ENCODE measurements around the gene SPEM1. TPM values are rescaled to one million over a fixed set of nuclear protein-coding genes. Genes with fewer than 3 reads are reported as not detected.
A peak's percentile ranks its signal among the peaks of the same experiment; 100 is the strongest.

Gene SPEM1
- total and polyA plus RNA-seq, 7 experiments from 2014 or later: not detected

DNA sequence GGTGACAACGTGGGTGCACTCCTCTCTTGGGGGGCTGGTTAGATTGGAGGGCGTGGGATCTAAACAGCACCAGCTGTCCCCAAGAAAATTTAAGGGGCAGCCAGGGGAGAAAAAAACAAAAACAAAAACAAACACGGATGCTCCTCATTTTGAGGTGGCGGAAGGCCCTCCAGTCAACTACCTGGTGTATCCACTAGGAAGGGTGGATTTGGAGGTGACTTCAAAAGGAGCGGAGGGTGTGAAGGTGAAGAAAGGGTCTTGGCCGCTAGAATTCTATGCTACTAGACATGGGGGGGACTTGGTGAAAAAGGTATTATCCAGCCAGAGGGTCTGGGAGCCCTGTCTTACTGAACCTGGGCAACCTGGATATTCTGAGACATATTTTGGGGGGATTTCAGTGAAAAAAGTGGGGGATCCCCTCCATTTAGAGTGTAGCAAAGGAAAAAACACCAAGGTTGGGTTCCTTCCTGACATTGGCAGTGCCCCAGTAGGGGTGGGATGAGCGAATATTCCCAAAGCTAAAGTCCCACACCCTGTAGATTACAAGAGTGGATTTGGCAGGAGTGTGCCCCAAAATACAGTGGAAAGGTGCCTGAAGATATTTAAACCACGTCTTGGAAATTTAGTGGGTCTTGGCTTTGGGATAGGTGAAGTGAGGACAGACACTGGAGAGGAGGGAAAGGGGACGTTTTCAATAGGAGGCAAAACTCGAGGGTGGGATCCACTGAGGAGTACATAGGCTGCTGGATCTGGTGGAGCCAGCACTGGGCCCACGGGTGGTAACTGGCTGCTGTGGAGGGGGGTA is 18.7 kb downstream of the SPEM1 start:
- H3K9me3 Mint-ChIP-seq: peaks cover 0 to 3% (median 0%) of the 10 kb centered on the region in 11 donors
- H3K27me3 Mint-ChIP-seq: peaks cover 27 to 46% (median 42%) of the 10 kb centered on the region in 5 donors
- intact Hi-C loops (cut with micrococcal nuclease): loop anchor here (5.0 to 10.0 kb wide), 3 partner anchors 187 to 424 kb away; partner anchors contain the start of genes CTDNEP1 (in 1 of the 2), ELP5 (in 1 of the 2) and RNASEK (in 1 of the 2)
- Histone ChIP-seq H3K4me1 (ENCODE audit: control insufficient read depth in 2 of 2, insufficient read depth in 2 of 2, low read length in 2 of 2) (peaks cover 16 to 47% of the 10 kb centered on the region in 2 donors), H3K27ac (ENCODE audit: low read depth, low read length) (no peak overlapping the region), H3K36me3 (ENCODE audit: control insufficient read depth in 2 of 3, insufficient read depth in 3 of 3, low read length in 3 of 3) (no peaks in the 10 kb centered on the region), H3K9me3 (ENCODE audit: control insufficient read depth in 2 of 3, low read length in 3 of 3) (no peaks in the 10 kb centered on the region), H3K27me3 (ENCODE audit: control insufficient read depth in 2 of 2, insufficient read depth in 2 of 2, low read length in 2 of 2) (peaks cover 12 to 17% of the 10 kb centered on the region in 2 donors), H3K4me3 (ENCODE audit: low read length) (peak overlapping the region; percentile 36)
- H3K4me3 Mint-ChIP-seq: peak overlapping the region; percentile 76 to 96 (median 86)
- H3K4me1 Mint-ChIP-seq: peaks cover 28 to 47% (median 40%) of the 10 kb centered on the region in 7 donors
- ChIA-PET CTCF (interaction anchor here (0.7 to 5.2 kb wide), 5 partner anchors 15 to 150 kb away, joined by 3 to 67 read pairs (median 16); partner anchors contain the start of genes KCTD11 and TMEM95), POLR2A (interaction anchor here (0.7 to 5.3 kb wide), 10 partner anchors 7 to 248 kb away, joined by 3 to 116 read pairs (median 18); partner anchors contain the start of genes CHRNB1, MPDU1, POLR2A and SLC35G6)
- no peak for ATAC-seq
- DNase-seq: no peak
- peaks cover 0 to 29% (median 0%) of the 10 kb centered on the region in 5 donors for H3K36me3 Mint-ChIP-seq
- H3K27ac Mint-ChIP-seq: peak overlapping the region in 8 of 9 donors; percentile 24 to 76 (median 68)

DNA sequence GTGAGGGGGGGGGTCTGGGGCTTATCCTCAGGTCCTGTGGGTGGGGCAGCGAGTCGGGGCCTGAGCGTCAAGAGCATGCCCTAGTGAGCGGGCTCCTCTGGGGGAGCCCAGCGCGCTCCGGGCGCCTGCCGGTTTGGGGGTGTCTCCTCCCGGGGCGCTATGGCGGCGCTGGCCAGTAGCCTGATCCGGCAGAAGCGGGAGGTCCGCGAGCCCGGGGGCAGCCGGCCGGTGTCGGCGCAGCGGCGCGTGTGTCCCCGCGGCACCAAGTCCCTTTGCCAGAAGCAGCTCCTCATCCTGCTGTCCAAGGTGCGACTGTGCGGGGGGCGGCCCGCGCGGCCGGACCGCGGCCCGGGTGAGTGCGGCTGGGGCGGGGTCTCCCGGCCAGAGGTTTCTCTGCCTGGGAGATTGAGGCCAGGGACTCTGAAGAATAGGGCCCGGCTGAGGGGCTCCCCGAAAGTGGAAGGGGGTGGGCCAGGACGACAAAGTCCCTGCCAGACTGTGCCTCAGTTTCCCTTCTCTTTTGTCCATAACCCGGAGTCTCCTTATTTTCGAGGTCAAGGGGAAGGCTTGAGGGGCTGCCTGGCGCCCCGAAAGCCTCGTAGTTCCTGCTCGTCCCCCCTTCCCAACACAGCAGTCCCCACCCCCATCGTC is 19.5 kb downstream of the SPEM1 start, which contains the start of gene FGF11:
FGF11 (plus strand) TSS at position 51 of the 651 bp plus-strand sequence; CDS start at position 160, 109 bp downstream.
- peak within 1 kb of the TSS; percentile 42 for H3K27ac ChIP-seq (ENCODE audit: low read depth, low read length)
- peak within 1 kb of the TSS; percentile 36 for H3K4me3 ChIP-seq (ENCODE audit: low read length)

DNA sequence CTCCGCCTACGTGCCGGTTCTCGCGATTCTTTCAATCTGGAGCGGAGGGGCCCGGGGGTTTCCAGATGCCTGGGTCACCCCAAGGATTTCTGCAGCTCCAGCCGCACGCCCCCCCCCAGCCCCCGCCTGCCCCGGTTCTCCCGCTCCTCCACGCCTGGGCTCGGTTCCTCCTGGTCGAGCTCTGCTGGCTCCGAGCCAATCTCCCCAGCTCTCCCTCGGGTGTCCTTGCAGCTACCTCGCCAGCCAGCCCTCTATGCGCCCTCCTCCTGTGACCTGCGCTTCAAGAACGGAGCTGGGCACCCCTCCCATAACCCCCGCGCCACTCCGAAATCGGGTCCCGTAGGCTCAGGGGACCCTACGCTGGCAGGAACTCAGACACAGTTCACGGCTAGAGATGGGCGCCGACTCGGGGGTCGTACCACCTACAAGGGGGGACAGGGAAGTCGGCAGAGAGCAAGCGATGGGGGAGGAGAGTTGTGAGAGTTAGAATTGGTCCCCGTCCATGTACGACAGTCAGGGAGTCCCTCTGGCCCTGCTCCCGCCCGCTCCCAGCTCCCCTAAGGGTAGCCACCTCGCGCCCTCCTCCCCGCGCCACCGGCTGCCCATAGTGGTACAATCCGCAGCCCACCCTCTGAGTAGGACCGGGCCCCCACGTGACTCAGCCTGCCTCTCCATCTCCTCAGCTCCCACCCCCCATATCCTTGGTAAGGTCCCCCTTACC is 20.1 kb downstream of the SPEM1 start:
- Mint-ChIP-seq H3K27ac (peak overlapping the region in 3 of 9 donors; percentile 41 to 76 (median 46)), H3K4me1 (peaks cover 27 to 56% (median 43%) of the 10 kb centered on the region in 7 donors), H3K9me3 (peaks cover 0 to 2% (median 0%) of the 10 kb centered on the region in 11 donors), H3K27me3 (peaks cover 38 to 53% (median 49%) of the 10 kb centered on the region in 5 donors), H3K4me3 (peak overlapping the region; percentile 67 to 94 (median 84)), H3K36me3 (peaks cover 0 to 32% (median 0%) of the 10 kb centered on the region in 5 donors)
- intact Hi-C loops (cut with micrococcal nuclease): no loop called here
- no peak overlapping the region for H3K27ac ChIP-seq (ENCODE audit: low read depth, low read length)
- H3K9me3 ChIP-seq (ENCODE audit: control insufficient read depth in 2 of 3, low read length in 3 of 3): no peaks in the 10 kb centered on the region
- ATAC-seq (no peak), DNase-seq (peak in 4 of 9 donors; percentile 11 to 69 (median 32))
- no peaks in the 10 kb centered on the region for H3K36me3 ChIP-seq (ENCODE audit: control insufficient read depth in 2 of 3, insufficient read depth in 3 of 3, low read length in 3 of 3)
- H3K4me1 ChIP-seq (ENCODE audit: control insufficient read depth in 2 of 2, insufficient read depth in 2 of 2, low read length in 2 of 2): peaks cover 17 to 50% of the 10 kb centered on the region in 2 donors
- ChIA-PET POLR2A (interaction anchor here (0.6 to 7.5 kb wide), 8 partner anchors 11 to 246 kb away, joined by 3 to 79 read pairs (median 3); partner anchors contain the start of genes ACAP1 and POLR2A), CTCF (interaction anchor here (0.8 to 1.5 kb wide), 5 partner anchors 40 to 120 kb away, joined by 3 to 5 read pairs (median 3); partner anchors contain the start of gene ZBTB4)
- H3K27me3 ChIP-seq (ENCODE audit: control insufficient read depth in 2 of 2, insufficient read depth in 2 of 2, low read length in 2 of 2): peaks cover 12 to 28% of the 10 kb centered on the region in 2 donors
- H3K4me3 ChIP-seq (ENCODE audit: low read length): peak overlapping the region; percentile 7

More for the DNA sequence above, 19.5 kb downstream of the SPEM1 start, which contains the start of gene FGF11:
- CTCF ChIA-PET: interaction anchor here (0.8 to 5.2 kb wide), 3 partner anchors 84 to 121 kb away, joined by 3 to 67 read pairs (median 5); partner anchors contain the start of genes KCTD11 and TMEM95
- Mint-ChIP-seq H3K27me3 (peaks cover 35 to 50% (median 46%) of the 10 kb centered on the region in 5 donors), H3K9me3 (peaks cover 0 to 3% (median 0%) of the 10 kb centered on the region in 11 donors), H3K36me3 (peaks cover 0 to 31% (median 0%) of the 10 kb centered on the region in 5 donors), H3K4me3 (peak within 1 kb of the TSS; percentile 78 to 96 (median 86)), H3K27ac (peak within 1 kb of the TSS; percentile 33 to 76 (median 67)), H3K4me1 (peaks cover 28 to 54% (median 46%) of the 10 kb centered on the region in 7 donors)
- intact Hi-C loops (cut with micrococcal nuclease): loop anchor here (5.0 to 10.0 kb wide), 3 partner anchors 187 to 425 kb away; partner anchors contain the start of genes CTDNEP1 (in 1 of the 2), ELP5 (in 1 of the 2) and RNASEK (in 1 of the 2)
- no peak for ATAC-seq
- Histone ChIP-seq H3K4me1 (ENCODE audit: control insufficient read depth in 2 of 2, insufficient read depth in 2 of 2, low read length in 2 of 2) (peaks cover 16 to 47% of the 10 kb centered on the region in 2 donors), H3K36me3 (ENCODE audit: control insufficient read depth in 2 of 3, insufficient read depth in 3 of 3, low read length in 3 of 3) (no peaks in the 10 kb centered on the region), H3K9me3 (ENCODE audit: control insufficient read depth in 2 of 3, low read length in 3 of 3) (no peaks in the 10 kb centered on the region), H3K27me3 (ENCODE audit: control insufficient read depth in 2 of 2, insufficient read depth in 2 of 2, low read length in 2 of 2) (peaks cover 12 to 24% of the 10 kb centered on the region in 2 donors)
- POLR2A ChIA-PET: interaction anchor here (0.7 to 7.5 kb wide), 7 partner anchors 12 to 150 kb away, joined by 3 to 79 read pairs (median 3); partner anchors contain the start of genes ACAP1, POLR2A and SOX15
- peak in 1 of 9 donors; percentile 42 for DNase-seq

GRCh38 chr17:7440834-7441195 is 20.7 kb downstream of the SPEM1 start:
- peak overlapping the region in 7 of 10 donors; percentile 67 to 94 (median 83) for H3K4me3 Mint-ChIP-seq
- no peak for ATAC-seq
- no peak overlapping the region for H3K27ac ChIP-seq (ENCODE audit: low read depth, low read length)
- no peaks in the 10 kb centered on the region for H3K36me3 ChIP-seq (ENCODE audit: control insufficient read depth in 2 of 3, insufficient read depth in 3 of 3, low read length in 3 of 3)
- intact Hi-C loops (cut with micrococcal nuclease): no loop called here
- CTCF ChIA-PET: interaction anchor here (0.7 to 1.8 kb wide), 6 partner anchors 13 to 120 kb away, joined by 3 to 5 read pairs (median 3); partner anchors contain the start of gene ZBTB4
- POLR2A ChIA-PET: interaction anchor here (0.6 to 7.5 kb wide), 9 partner anchors 10 to 245 kb away, joined by 3 to 79 read pairs (median 3); partner anchors contain the start of genes POLR2A and ZBTB4
- H3K27me3 ChIP-seq (ENCODE audit: control insufficient read depth in 2 of 2, insufficient read depth in 2 of 2, low read length in 2 of 2): peaks cover 13 to 33% of the 10 kb centered on the region in 2 donors
- peaks cover 20 to 56% of the 10 kb centered on the region in 2 donors for H3K4me1 ChIP-seq (ENCODE audit: control insufficient read depth in 2 of 2, insufficient read depth in 2 of 2, low read length in 2 of 2)
- H3K4me1 Mint-ChIP-seq: peaks cover 30 to 59% (median 45%) of the 10 kb centered on the region in 7 donors
- peak in 1 of 9 donors; percentile 42 for DNase-seq
- no peaks in the 10 kb centered on the region for H3K9me3 ChIP-seq (ENCODE audit: control insufficient read depth in 2 of 3, low read length in 3 of 3)
- peak overlapping the region in 2 of 9 donors; percentile 46 for H3K27ac Mint-ChIP-seq
- H3K36me3 Mint-ChIP-seq: peaks cover 0 to 32% (median 0%) of the 10 kb centered on the region in 5 donors
- no peak overlapping the region for H3K4me3 ChIP-seq (ENCODE audit: low read length)
- peaks cover 0 to 2% (median 0%) of the 10 kb centered on the region in 11 donors for H3K9me3 Mint-ChIP-seq
- H3K27me3 Mint-ChIP-seq: peaks cover 44 to 59% (median 55%) of the 10 kb centered on the region in 5 donors

- DNase-seq: no peak
- Mint-ChIP-seq H3K9me3 (peaks cover 0 to 6% (median 0%) of the 10 kb centered on the region in 11 donors), H3K36me3 (peaks cover 0 to 34% (median 0%) of the 10 kb centered on the region in 5 donors), H3K4me3 (peak overlapping the region in 2 of 10 donors; percentile 7 to 45), H3K27ac (no peak overlapping the region), H3K4me1 (peaks cover 33 to 59% (median 45%) of the 10 kb centered on the region in 7 donors), H3K27me3 (peaks cover 46 to 63% (median 58%) of the 10 kb centered on the region in 5 donors)
- intact Hi-C loops (cut with micrococcal nuclease): no loop called here
- Histone ChIP-seq H3K4me3 (ENCODE audit: low read length) (no peak overlapping the region), H3K27ac (ENCODE audit: low read depth, low read length) (no peak overlapping the region), H3K4me1 (ENCODE audit: control insufficient read depth in 2 of 2, insufficient read depth in 2 of 2, low read length in 2 of 2) (peaks cover 16 to 57% of the 10 kb centered on the region in 2 donors), H3K36me3 (ENCODE audit: control insufficient read depth in 2 of 3, insufficient read depth in 3 of 3, low read length in 3 of 3) (no peaks in the 10 kb centered on the region), H3K27me3 (ENCODE audit: control insufficient read depth in 2 of 2, insufficient read depth in 2 of 2, low read length in 2 of 2) (peaks cover 17 to 34% of the 10 kb centered on the region in 2 donors), H3K9me3 (ENCODE audit: control insufficient read depth in 2 of 3, low read length in 3 of 3) (no peaks in the 10 kb centered on the region)
- ChIA-PET POLR2A (interaction anchor here (0.6 to 7.5 kb wide), 8 partner anchors 10 to 245 kb away, joined by 3 to 79 read pairs (median 4); partner anchors contain the start of genes POLR2A and ZBTB4), CTCF (interaction anchor here (0.6 to 1.8 kb wide), 8 partner anchors 13 to 120 kb away, joined by 3 to 5 read pairs (median 3); partner anchors contain the start of genes SENP3 and ZBTB4)
- ATAC-seq: no peak
Measured at GRCh38 chr17:7441266-7441665, 21.1 kb downstream of the SPEM1 start.

Data from naive thymus-derived CD4-positive, alpha-beta T cell (primary cell).